GM12878 (cell line): ENCODE data around the gene DOHH. TPM values are rescaled to one million over a fixed set of nuclear protein-coding genes. Genes with fewer than 3 reads are reported as not detected.

Source experiments
- ATAC-seq: fragments of 200-7000 bp; cut with Tn5 transposase; 3 replicates; pipeline ENCODE4 v1.9.1; 2020; ENCODE audit warnings: mild to moderate bottlenecking, moderate library complexity
- BruUV-seq: library from RNA; stranded (reverse); fragments of 400-500 nt; replicated peaks from 2 replicates; lab custom pipeline; 2021; lab: Mats Ljungman, UMichigan
- CTCF ChIA-PET: fragments of 300-600 bp; sonication (Branson Sonifier 250); formaldehyde crosslinking; extraction: SDS; loops from one replicate; lab custom pipeline; 2021; ENCODE audit warnings: inconsistent platforms; lab: Yijun Ruan, JAX
- POLR2A ChIA-PET: fragments of 350-600 bp; formaldehyde crosslinking; extraction: SDS; loops from one replicate; lab custom pipeline; 2021; ENCODE audit warnings: inconsistent platforms; lab: Charles Lee
- RAD21 ChIA-PET: fragments of 300-600 bp; sonication (Branson Sonifier 250); formaldehyde crosslinking; loops from one replicate; lab custom pipeline; 2023; ENCODE audit warnings: antibody characterized with exemption; ENCODE audit not compliant: unreplicated experiment; lab: Charles Lee
- SMC1A ChIA-PET: fragments of 300-600 bp; sonication (Branson Sonifier 250); formaldehyde crosslinking; loops from one replicate; lab custom pipeline; 2023; ENCODE audit not compliant: unreplicated experiment, uncharacterized antibody; lab: Charles Lee
- DNase-seq: peaks from one replicate; pipeline ENCODE4 v3.0.0-alpha.2; 2011; ENCODE audit warnings: low read depth, low spot score
- FAIRE-seq: peaks from 3 replicates; lab custom pipeline; 2011; peaks lifted over from hg19 to GRCh38; lab: Jason Lieb, UNC
- H2AFZ ChIP-seq: 2 replicates; pipeline ENCODE4 v1.6.0; 2011; ENCODE audit warnings: low read depth, low read length, control low read depth; ENCODE audit not compliant: control insufficient read depth
- H3K27ac ChIP-seq: 2 replicates; pipeline ENCODE4 v1.5.1; 2011; ENCODE audit warnings: control low read depth; ENCODE audit not compliant: control insufficient read depth, insufficient read depth
- H3K27me3 ChIP-seq, 2 experiments: replicated peaks in 1 of 2; 2 replicates each; pipeline versions ENCODE4 v1.6.0 to v1.6.1; 2011; ENCODE audit warnings: low read length in 1 of 2; ENCODE audit not compliant: control insufficient read depth in 2 of 2, insufficient read depth in 2 of 2
- H3K36me3 ChIP-seq, 2 experiments: 2 replicates each; pipeline ENCODE4 v1.5.1; 2011; ENCODE audit warnings: low read length in 1 of 2; ENCODE audit not compliant: control insufficient read depth in 2 of 2, insufficient read depth in 2 of 2
- H3K4me1 ChIP-seq: 2 replicates; pipeline ENCODE4 v1.6.1; 2011; ENCODE audit warnings: mild to moderate bottlenecking, low read length, moderate library complexity, mixed read lengths; ENCODE audit not compliant: control insufficient read depth, insufficient read depth
- H3K4me2 ChIP-seq: 2 replicates; pipeline ENCODE4 v1.6.0; 2011; ENCODE audit warnings: control low read depth; ENCODE audit not compliant: control insufficient read depth, insufficient read depth
- H3K4me3 ChIP-seq: fragments of 200-600 bp; sonication (generic); 2 replicates; pipeline ENCODE4 v1.5.1; 2016
- H3K79me2 ChIP-seq: 2 replicates; pipeline ENCODE4 v1.6.0; 2011; ENCODE audit warnings: low read length; ENCODE audit not compliant: control insufficient read depth, insufficient read depth
- H3K9ac ChIP-seq: 2 replicates; pipeline ENCODE4 v1.8.0; 2011; ENCODE audit warnings: low read length, control low read depth, mixed read lengths; ENCODE audit not compliant: control insufficient read depth, insufficient read depth
- H3K9me3 ChIP-seq: replicated peaks from 3 replicates; pipeline ENCODE4 v1.5.1; 2011; ENCODE audit warnings: mild to moderate bottlenecking, low read length; ENCODE audit not compliant: control insufficient read depth, insufficient read depth
- H4K20me1 ChIP-seq: 2 replicates; pipeline ENCODE4 v1.6.0; 2011; ENCODE audit not compliant: control insufficient read depth, insufficient read depth
- CBFB ChIP-seq: IDR thresholded peaks from 2 replicates; pipeline ENCODE4 v1.6.1; 2016; ENCODE audit warnings: antibody characterized with exemption, low read depth
- DPF2 ChIP-seq: fragments of 450-650 bp; IDR thresholded peaks from 2 replicates; pipeline ENCODE4 v1.6.1; 2017; ENCODE audit warnings: mild to moderate bottlenecking
- E2F4 ChIP-seq: IDR thresholded peaks from 2 replicates; pipeline ENCODE4 v1.6.1; 2012; ENCODE audit warnings: low read depth, low read length, improper control_type of control experiment
- FOS ChIP-seq: IDR thresholded peaks from 3 replicates; pipeline ENCODE4 v1.6.1; 2011; ENCODE audit warnings: borderline replicate concordance; ENCODE audit not compliant: insufficient read length; ENCODE audit errors: extremely low read depth
- FOXK2 ChIP-seq: fragments of 450-650 bp; IDR thresholded peaks from 2 replicates; pipeline ENCODE4 v1.6.1; 2017; ENCODE audit warnings: mild to moderate bottlenecking, moderate library complexity
- LARP7 ChIP-seq: fragments of 450-650 bp; IDR thresholded peaks from 2 replicates; pipeline ENCODE4 v1.6.1; 2017; ENCODE audit warnings: mild to moderate bottlenecking
- MYB ChIP-seq: fragments of 150-350 bp; IDR thresholded peaks from 2 replicates; pipeline ENCODE4 v1.6.1; 2014; ENCODE audit warnings: mild to moderate bottlenecking, low read depth, low read length, borderline replicate concordance
- NFXL1 ChIP-seq: fragments of 450-650 bp; IDR thresholded peaks from 2 replicates; pipeline ENCODE4 v1.6.1; 2017; ENCODE audit warnings: antibody characterized with exemption, mild to moderate bottlenecking, borderline replicate concordance
- NFYB ChIP-seq: IDR thresholded peaks from 2 replicates; pipeline ENCODE4 v1.6.1; 2011; ENCODE audit warnings: low read depth, mild to moderate bottlenecking, low read length, improper control_type of control experiment, moderate library complexity; ENCODE audit not compliant: insufficient read depth
- RAD21 ChIP-seq: IDR thresholded peaks from 2 replicates; pipeline ENCODE4 v1.6.1; 2011; ENCODE audit warnings: mild to moderate bottlenecking, low read depth, low read length, moderate library complexity; ENCODE audit not compliant: insufficient read depth
- REST ChIP-seq: IDR thresholded peaks from 2 replicates; pipeline ENCODE4 v1.6.1; 2012; ENCODE audit warnings: mild to moderate bottlenecking, low read depth, low read length
- SUPT20H ChIP-seq: IDR thresholded peaks from 2 replicates; pipeline ENCODE4 v1.6.1; 2011; ENCODE audit warnings: low read depth, mild to moderate bottlenecking, low read length, moderate library complexity, borderline replicate concordance; ENCODE audit not compliant: control insufficient read depth
- WGBS: methylation state at CpG from one replicate; pipeline ENCODE4 v1.1.6; 2016; ENCODE audit warnings: low lambda C conversion rate; ENCODE audit not compliant: insufficient replicate concordance, insufficient coverage; ENCODE audit errors: missing lambda C conversion rate; 5-methylcytosine and 5-hydroxymethylcytosine counted together
- in situ Hi-C: fragments of 300-500 bp; cut with MboI; formaldehyde crosslinking; loops from 9 replicates; pipeline ENCODE4 v1.14.3; 2018; ENCODE audit warnings: mixed read lengths
- intact Hi-C: fragments of 100-400 bp; cut with micrococcal nuclease; formaldehyde crosslinking; loops from one replicate; pipeline ENCODE4 v1.14.2; 2022; ENCODE audit not compliant: unreplicated experiment
- polyA plus RNA-seq, 11 experiments: library from polyadenylated mRNA; depleted of rRNA in 4 of 11; unstranded in 6 of 11; stranded (reverse) in 5 of 11; fragments of >200 nt; fragmentation: Nextera tagmentation in 4 of 11; fragmentation: Illumina TruSeq in 1 of 11; extraction: Ambion mirVana in 4 of 11; extraction: Trizol in 1 of 11; gene quantifications; 1 replicate in 1 of 11; 2 replicates in 10 of 11; pipeline versions ENCODE4 v1.2.1 to v1.2.3, GENCODE V29; 2011 to 2016; ENCODE audit warnings: inconsistent platforms in 2 of 11, missing spikeins in 2 of 11, low read depth in 1 of 11
- total RNA-seq, 4 experiments: library from RNA; depleted of rRNA in 3 of 4; stranded (reverse); fragments of >200 nt in 3 of 4; fragmentation: Illumina TruSeq in 1 of 4; extraction: Trizol in 1 of 4; gene quantifications; 2 replicates each; pipeline versions ENCODE4 v1.2.1 to v1.2.3, GENCODE V29; 2013 to 2021

The DOHH gene
- total and polyA plus RNA-seq, 10 of the 15 experiments (the other 5 are each of a cell fraction or from before 2014, with no cell fraction given) = 0.11 to 28.6 (median 11.7) TPM

GRCh38 chr19:3521104-3521445, 20.6 kb upstream of the DOHH start:
- TF ChIP-seq FOXK2 = no peak
- TF ChIP-seq LARP7 = no peak
- TF ChIP-seq DPF2 = no peak
- no peak for TF ChIP-seq SUPT20H
- TF ChIP-seq E2F4 = no peak
- TF ChIP-seq FOS = no peak
- no peak for TF ChIP-seq NFXL1
- TF ChIP-seq RAD21 = no peak
- no peak for TF ChIP-seq NFYB
- no peak for TF ChIP-seq CBFB
- TF ChIP-seq REST = no peak
- no peak for TF ChIP-seq MYB
- ChIA-PET POLR2A (no interaction called here), RAD21 (no interaction called here), CTCF (interaction anchor here (0.6 kb wide), 1 partner anchor 396 kb away, joined by 3 read pairs; no protein-coding TSS in a partner anchor), SMC1A (no interaction called here)
- ATAC-seq = no peak
- H3K4me1 ChIP-seq = peaks cover 4% of the 10 kb centered on the region; the same call in 1 of the 2 replicates
- H3K4me2 ChIP-seq = no peak overlapping the region
- intact Hi-C loops = no loop called here
- peaks cover 3 to 27% of the 10 kb centered on the region in 2 experiments; a peak in 3 of 4 replicates for H3K36me3 ChIP-seq
- H2AFZ ChIP-seq = no peak overlapping the region
- no peaks in the 10 kb centered on the region for H3K27me3 ChIP-seq
- BruUV-seq = no TSS peak
- in situ Hi-C loops = no loop called here
- H4K20me1 ChIP-seq = no peaks in the 10 kb centered on the region
- WGBS = 92% methylated on average over 7 of the region's 7 CpGs
- DNase-seq = no peak
- H3K4me3 ChIP-seq = no peak overlapping the region
- no peaks in the 10 kb centered on the region for H3K9me3 ChIP-seq
- FAIRE-seq = no peak
- H3K9ac ChIP-seq = no peak overlapping the region
- peaks cover 3% of the 10 kb centered on the region for H3K79me2 ChIP-seq
- no peak overlapping the region for H3K27ac ChIP-seq
